GM23338 (cell line): ENCODE results near the gene SNAP47. TPM values are rescaled to one million over a fixed set of nuclear protein-coding genes. Genes with fewer than 3 reads are reported as not detected.

Experiments used
- ATAC-seq: fragments of 200-7000 bp; cut with Tn5 transposase; 3 replicates; pipeline ENCODE4 v1.9.1; 2020
- DNase-seq: peaks from one replicate; pipeline ENCODE4 v3.0.0-alpha.2; 2015; ENCODE audit warnings: low spot score
- H2AFZ ChIP-seq: fragments of 200-600 bp; sonication (generic); 2 replicates; pipeline ENCODE4 v1.8.0; 2016; ENCODE audit warnings: antibody characterized with exemption, mild to moderate bottlenecking, moderate library complexity
- H3F3A ChIP-seq: fragments of 200-600 bp; sonication (generic); replicated peaks from 2 replicates; pipeline ENCODE4 v1.8.0; 2017; ENCODE audit warnings: antibody characterized with exemption, mixed run types, low read depth
- H3K27ac ChIP-seq: fragments of 200-600 bp; sonication (generic); 2 replicates; pipeline ENCODE4 v1.6.1; 2016; ENCODE audit warnings: low read depth
- H3K27me3 ChIP-seq: fragments of 200-600 bp; sonication (generic); 2 replicates; pipeline ENCODE4 v1.8.0; 2016; ENCODE audit warnings: mild to moderate bottlenecking, mixed run types, moderate library complexity; ENCODE audit not compliant: insufficient read depth
- H3K36me3 ChIP-seq: fragments of 200-600 bp; sonication (generic); 2 replicates; pipeline ENCODE4 v1.8.0; 2016; ENCODE audit warnings: mild to moderate bottlenecking; ENCODE audit not compliant: insufficient read depth
- H3K4me1 ChIP-seq: fragments of 200-600 bp; sonication (generic); 2 replicates; pipeline ENCODE4 v1.8.0; 2016; ENCODE audit warnings: mild to moderate bottlenecking, moderate library complexity; ENCODE audit not compliant: insufficient read depth
- H3K4me2 ChIP-seq: fragments of 200-600 bp; sonication (generic); 2 replicates; pipeline ENCODE4 v1.7.1; 2017; ENCODE audit warnings: mixed run types
- H3K4me3 ChIP-seq: fragments of 200-600 bp; sonication (generic); 2 replicates; pipeline ENCODE4 v1.6.1; 2016; ENCODE audit warnings: mixed run types
- H3K79me2 ChIP-seq: fragments of 200-600 bp; sonication (generic); replicated peaks from 2 replicates; pipeline ENCODE4 v1.8.0; 2017; ENCODE audit warnings: mild to moderate bottlenecking; ENCODE audit not compliant: insufficient read depth
- H3K9me2 ChIP-seq: fragments of 200-600 bp; sonication (generic); 2 replicates; pipeline ENCODE4 v1.8.0; 2017; ENCODE audit not compliant: insufficient read depth
- H4K20me1 ChIP-seq: fragments of 200-600 bp; sonication (generic); replicated peaks from 2 replicates; pipeline ENCODE4 v1.8.0; 2017; ENCODE audit warnings: mild to moderate bottlenecking; ENCODE audit not compliant: insufficient read depth
- H3K27ac Mint-ChIP-seq: 2 replicates; pipeline ENCODE4 v1.8.0; 2020; ENCODE audit warnings: inconsistent platforms, mild to moderate bottlenecking, moderate library complexity, mixed read lengths
- H3K27me3 Mint-ChIP-seq: 3 replicates; pipeline ENCODE4 v1.8.0; 2022; ENCODE audit warnings: low read depth, mild to moderate bottlenecking, moderate library complexity, mixed read lengths, inconsistent platforms; ENCODE audit not compliant: insufficient read depth, poor library complexity
- H3K36me3 Mint-ChIP-seq: 3 replicates; pipeline ENCODE4 v1.8.0; 2021; ENCODE audit warnings: low read depth, mild to moderate bottlenecking, inconsistent platforms, moderate library complexity, mixed read lengths
- H3K4me1 Mint-ChIP-seq: 3 replicates; pipeline ENCODE4 v1.8.0; 2020; ENCODE audit warnings: mild to moderate bottlenecking, inconsistent platforms, mixed read lengths
- H3K4me3 Mint-ChIP-seq: 3 replicates; pipeline ENCODE4 v1.8.0; 2021; ENCODE audit warnings: moderate library complexity, mild to moderate bottlenecking, inconsistent platforms, mixed read lengths
- H3K9me3 Mint-ChIP-seq: 3 replicates; pipeline ENCODE4 v1.8.0; 2020; ENCODE audit warnings: moderate library complexity, mild to moderate bottlenecking, inconsistent platforms, mixed read lengths
- CREB1 ChIP-seq: fragments of 250-450 bp; sonication (Bioruptor Pico); IDR thresholded peaks from 2 replicates; pipeline ENCODE4 v1.5.0; 2020; ENCODE audit warnings: low read depth, mild to moderate bottlenecking, moderate library complexity
- EZH2 ChIP-seq: fragments of 200-600 bp; sonication (generic); IDR thresholded peaks from one replicate; pipeline ENCODE4 v1.8.0; 2017; ENCODE audit warnings: antibody characterized with exemption, mild to moderate bottlenecking, low read depth; ENCODE audit not compliant: unreplicated experiment
- EZH2phosphoT487 ChIP-seq: fragments of 200-600 bp; sonication (generic); IDR thresholded peaks from one replicate; pipeline ENCODE4 v1.8.1; 2018; ENCODE audit warnings: antibody characterized with exemption; ENCODE audit not compliant: unreplicated experiment
- JUNB ChIP-seq: IDR thresholded peaks from one replicate; pipeline ENCODE4 v1.6.1; 2016; ENCODE audit warnings: antibody characterized with exemption; ENCODE audit not compliant: unreplicated experiment
- NANOG ChIP-seq: IDR thresholded peaks from 2 replicates; pipeline ENCODE4 v1.6.1; 2016; ENCODE audit warnings: antibody characterized with exemption, borderline replicate concordance
- POLR2AphosphoS5 ChIP-seq: IDR thresholded peaks from 2 replicates; pipeline ENCODE4 v1.6.1; 2016; ENCODE audit warnings: antibody characterized with exemption, low read depth
- REST ChIP-seq: IDR thresholded peaks from one replicate; pipeline ENCODE4 v1.6.1; 2018; ENCODE audit warnings: antibody characterized with exemption; ENCODE audit not compliant: unreplicated experiment
- STAT1 ChIP-seq: IDR thresholded peaks from one replicate; pipeline ENCODE4 v1.6.1; 2016; ENCODE audit warnings: antibody characterized with exemption; ENCODE audit not compliant: unreplicated experiment
- ZNF114 ChIP-seq: fragments of 250-450 bp; sonication (Bioruptor Pico); IDR thresholded peaks from 2 replicates; pipeline ENCODE4 v1.5.0; 2020; ENCODE audit warnings: mild to moderate bottlenecking, moderate library complexity
- ZNF331 ChIP-seq: fragments of 250-450 bp; sonication (Bioruptor Pico); IDR thresholded peaks from 2 replicates; pipeline ENCODE4 v1.5.0; 2020; ENCODE audit warnings: low read depth, mild to moderate bottlenecking, moderate library complexity
- polyA plus RNA-seq: library from polyadenylated mRNA; unstranded; fragments of >200 nt; fragmentation: Nextera tagmentation; extraction: Ambion mirVana; gene quantifications from 2 replicates; pipeline ENCODE4 v1.2.1, GENCODE V29; 2016
- total RNA-seq: library from RNA; depleted of rRNA; stranded (reverse); fragments of >200 nt; shearing (Covaris generic); gene quantifications from 2 replicates; pipeline ENCODE4 v1.2.3, GENCODE V29; 2014
- TF ChIP-seq, protein P1 (sequence below): IDR thresholded peaks from 2 replicates; pipeline ENCODE4 v1.6.1; 2016; ENCODE audit warnings: antibody characterized with exemption
- TF ChIP-seq, protein P2 (sequence below), 2 experiments: fragments of 200-600 bp in 1 of 2; sonication (generic) in 1 of 2; conservative IDR thresholded peaks; 2 replicates each; pipeline versions ENCODE4 v1.5.1 to v1.6.1; 2016 to 2017; ENCODE audit warnings: antibody characterized with exemption in 2 of 2, low read depth in 2 of 2, mild to moderate bottlenecking in 2 of 2, moderate library complexity in 1 of 2
- TF ChIP-seq, protein P3 (sequence below): fragments of 250-450 bp; sonication (Bioruptor Pico); IDR thresholded peaks from 2 replicates; pipeline ENCODE4 v1.5.0; 2020; ENCODE audit warnings: mild to moderate bottlenecking, moderate library complexity

The SNAP47 gene
- total and polyA plus RNA-seq, 2 experiments from 2014 or later: 19.5 to 51.8 TPM

DNA sequence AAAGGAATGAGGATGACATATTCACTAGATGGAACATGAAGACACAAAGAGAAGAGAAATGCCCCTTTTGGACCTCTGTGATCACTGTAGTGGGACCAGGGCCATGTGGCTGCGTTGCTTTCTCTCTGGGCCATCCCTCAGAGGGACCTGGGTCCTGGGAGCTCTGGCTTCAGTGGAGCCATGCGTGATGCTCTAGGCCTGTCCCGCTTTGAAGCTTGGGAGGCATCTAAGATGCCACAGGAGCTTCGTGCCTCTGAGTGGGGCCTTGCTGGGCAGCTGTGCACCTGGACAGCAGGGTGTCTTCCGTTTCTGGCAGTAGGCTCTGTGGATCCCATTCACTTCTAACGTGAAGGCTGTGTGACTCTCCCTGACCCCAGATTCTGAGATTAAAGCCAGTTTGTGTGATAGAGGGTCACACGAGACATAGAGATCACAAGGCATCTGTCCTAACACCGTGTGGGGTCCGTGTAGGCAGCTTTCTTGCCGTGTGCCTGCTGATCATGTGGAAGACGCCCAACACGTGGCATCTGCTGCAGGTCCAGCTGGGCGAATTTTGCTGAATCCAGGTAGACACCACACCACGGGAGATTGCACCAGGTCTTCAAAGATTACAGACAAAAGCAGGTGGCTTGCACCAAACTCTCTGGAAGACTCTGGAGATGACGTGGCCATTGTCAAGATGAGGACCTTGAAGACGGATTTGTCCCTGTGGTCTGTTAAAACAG, 63.0 kb downstream of the SNAP47 start:
- Mint-ChIP-seq H3K4me1 (peaks cover 13% of the 10 kb centered on the region; the same call in 2 of the 3 replicates), H3K36me3 (no peaks in the 10 kb centered on the region), H3K27ac (no peak overlapping the region), H3K4me3 (no peak overlapping the region), H3K27me3 (peaks cover 2% of the 10 kb centered on the region), H3K9me3 (no peaks in the 10 kb centered on the region)
- Histone ChIP-seq H3K36me3 (no peaks in the 10 kb centered on the region), H3K4me1 (peaks cover 14% of the 10 kb centered on the region), H3F3A (no peaks in the 10 kb centered on the region), H3K4me3 (no peak overlapping the region), H3K27me3 (no peaks in the 10 kb centered on the region), H3K79me2 (no peaks in the 10 kb centered on the region), H3K27ac (no peak overlapping the region), H4K20me1 (no peaks in the 10 kb centered on the region; the same call in 1 of the 2 replicates), H3K4me2 (no peak overlapping the region), H3K9me2 (no peaks in the 10 kb centered on the region), H2AFZ (no peak overlapping the region)
- ATAC-seq (no peak), DNase-seq (no peak)
- TF ChIP-seq, protein P1, sequence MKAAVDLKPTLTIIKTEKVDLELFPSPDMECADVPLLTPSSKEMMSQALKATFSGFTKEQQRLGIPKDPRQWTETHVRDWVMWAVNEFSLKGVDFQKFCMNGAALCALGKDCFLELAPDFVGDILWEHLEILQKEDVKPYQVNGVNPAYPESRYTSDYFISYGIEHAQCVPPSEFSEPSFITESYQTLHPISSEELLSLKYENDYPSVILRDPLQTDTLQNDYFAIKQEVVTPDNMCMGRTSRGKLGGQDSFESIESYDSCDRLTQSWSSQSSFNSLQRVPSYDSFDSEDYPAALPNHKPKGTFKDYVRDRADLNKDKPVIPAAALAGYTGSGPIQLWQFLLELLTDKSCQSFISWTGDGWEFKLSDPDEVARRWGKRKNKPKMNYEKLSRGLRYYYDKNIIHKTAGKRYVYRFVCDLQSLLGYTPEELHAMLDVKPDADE: no peak
- no peak for TF ChIP-seq CREB1 (CRISPR knock-in tag)
- no peak for TF ChIP-seq ZNF331 (CRISPR knock-in tag)
- TF ChIP-seq ZNF114: no peak
- no peak for TF ChIP-seq STAT1
- no peak for TF ChIP-seq EZH2
- TF ChIP-seq JUNB: no peak
- TF ChIP-seq, protein P2, sequence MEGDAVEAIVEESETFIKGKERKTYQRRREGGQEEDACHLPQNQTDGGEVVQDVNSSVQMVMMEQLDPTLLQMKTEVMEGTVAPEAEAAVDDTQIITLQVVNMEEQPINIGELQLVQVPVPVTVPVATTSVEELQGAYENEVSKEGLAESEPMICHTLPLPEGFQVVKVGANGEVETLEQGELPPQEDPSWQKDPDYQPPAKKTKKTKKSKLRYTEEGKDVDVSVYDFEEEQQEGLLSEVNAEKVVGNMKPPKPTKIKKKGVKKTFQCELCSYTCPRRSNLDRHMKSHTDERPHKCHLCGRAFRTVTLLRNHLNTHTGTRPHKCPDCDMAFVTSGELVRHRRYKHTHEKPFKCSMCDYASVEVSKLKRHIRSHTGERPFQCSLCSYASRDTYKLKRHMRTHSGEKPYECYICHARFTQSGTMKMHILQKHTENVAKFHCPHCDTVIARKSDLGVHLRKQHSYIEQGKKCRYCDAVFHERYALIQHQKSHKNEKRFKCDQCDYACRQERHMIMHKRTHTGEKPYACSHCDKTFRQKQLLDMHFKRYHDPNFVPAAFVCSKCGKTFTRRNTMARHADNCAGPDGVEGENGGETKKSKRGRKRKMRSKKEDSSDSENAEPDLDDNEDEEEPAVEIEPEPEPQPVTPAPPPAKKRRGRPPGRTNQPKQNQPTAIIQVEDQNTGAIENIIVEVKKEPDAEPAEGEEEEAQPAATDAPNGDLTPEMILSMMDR (conservative IDR thresholded peaks at IDR 0.05; ENCODE audit: low read depth in 2 of 2): no peak
- TF ChIP-seq EZH2phosphoT487: no peak
- TF ChIP-seq, protein P3, sequence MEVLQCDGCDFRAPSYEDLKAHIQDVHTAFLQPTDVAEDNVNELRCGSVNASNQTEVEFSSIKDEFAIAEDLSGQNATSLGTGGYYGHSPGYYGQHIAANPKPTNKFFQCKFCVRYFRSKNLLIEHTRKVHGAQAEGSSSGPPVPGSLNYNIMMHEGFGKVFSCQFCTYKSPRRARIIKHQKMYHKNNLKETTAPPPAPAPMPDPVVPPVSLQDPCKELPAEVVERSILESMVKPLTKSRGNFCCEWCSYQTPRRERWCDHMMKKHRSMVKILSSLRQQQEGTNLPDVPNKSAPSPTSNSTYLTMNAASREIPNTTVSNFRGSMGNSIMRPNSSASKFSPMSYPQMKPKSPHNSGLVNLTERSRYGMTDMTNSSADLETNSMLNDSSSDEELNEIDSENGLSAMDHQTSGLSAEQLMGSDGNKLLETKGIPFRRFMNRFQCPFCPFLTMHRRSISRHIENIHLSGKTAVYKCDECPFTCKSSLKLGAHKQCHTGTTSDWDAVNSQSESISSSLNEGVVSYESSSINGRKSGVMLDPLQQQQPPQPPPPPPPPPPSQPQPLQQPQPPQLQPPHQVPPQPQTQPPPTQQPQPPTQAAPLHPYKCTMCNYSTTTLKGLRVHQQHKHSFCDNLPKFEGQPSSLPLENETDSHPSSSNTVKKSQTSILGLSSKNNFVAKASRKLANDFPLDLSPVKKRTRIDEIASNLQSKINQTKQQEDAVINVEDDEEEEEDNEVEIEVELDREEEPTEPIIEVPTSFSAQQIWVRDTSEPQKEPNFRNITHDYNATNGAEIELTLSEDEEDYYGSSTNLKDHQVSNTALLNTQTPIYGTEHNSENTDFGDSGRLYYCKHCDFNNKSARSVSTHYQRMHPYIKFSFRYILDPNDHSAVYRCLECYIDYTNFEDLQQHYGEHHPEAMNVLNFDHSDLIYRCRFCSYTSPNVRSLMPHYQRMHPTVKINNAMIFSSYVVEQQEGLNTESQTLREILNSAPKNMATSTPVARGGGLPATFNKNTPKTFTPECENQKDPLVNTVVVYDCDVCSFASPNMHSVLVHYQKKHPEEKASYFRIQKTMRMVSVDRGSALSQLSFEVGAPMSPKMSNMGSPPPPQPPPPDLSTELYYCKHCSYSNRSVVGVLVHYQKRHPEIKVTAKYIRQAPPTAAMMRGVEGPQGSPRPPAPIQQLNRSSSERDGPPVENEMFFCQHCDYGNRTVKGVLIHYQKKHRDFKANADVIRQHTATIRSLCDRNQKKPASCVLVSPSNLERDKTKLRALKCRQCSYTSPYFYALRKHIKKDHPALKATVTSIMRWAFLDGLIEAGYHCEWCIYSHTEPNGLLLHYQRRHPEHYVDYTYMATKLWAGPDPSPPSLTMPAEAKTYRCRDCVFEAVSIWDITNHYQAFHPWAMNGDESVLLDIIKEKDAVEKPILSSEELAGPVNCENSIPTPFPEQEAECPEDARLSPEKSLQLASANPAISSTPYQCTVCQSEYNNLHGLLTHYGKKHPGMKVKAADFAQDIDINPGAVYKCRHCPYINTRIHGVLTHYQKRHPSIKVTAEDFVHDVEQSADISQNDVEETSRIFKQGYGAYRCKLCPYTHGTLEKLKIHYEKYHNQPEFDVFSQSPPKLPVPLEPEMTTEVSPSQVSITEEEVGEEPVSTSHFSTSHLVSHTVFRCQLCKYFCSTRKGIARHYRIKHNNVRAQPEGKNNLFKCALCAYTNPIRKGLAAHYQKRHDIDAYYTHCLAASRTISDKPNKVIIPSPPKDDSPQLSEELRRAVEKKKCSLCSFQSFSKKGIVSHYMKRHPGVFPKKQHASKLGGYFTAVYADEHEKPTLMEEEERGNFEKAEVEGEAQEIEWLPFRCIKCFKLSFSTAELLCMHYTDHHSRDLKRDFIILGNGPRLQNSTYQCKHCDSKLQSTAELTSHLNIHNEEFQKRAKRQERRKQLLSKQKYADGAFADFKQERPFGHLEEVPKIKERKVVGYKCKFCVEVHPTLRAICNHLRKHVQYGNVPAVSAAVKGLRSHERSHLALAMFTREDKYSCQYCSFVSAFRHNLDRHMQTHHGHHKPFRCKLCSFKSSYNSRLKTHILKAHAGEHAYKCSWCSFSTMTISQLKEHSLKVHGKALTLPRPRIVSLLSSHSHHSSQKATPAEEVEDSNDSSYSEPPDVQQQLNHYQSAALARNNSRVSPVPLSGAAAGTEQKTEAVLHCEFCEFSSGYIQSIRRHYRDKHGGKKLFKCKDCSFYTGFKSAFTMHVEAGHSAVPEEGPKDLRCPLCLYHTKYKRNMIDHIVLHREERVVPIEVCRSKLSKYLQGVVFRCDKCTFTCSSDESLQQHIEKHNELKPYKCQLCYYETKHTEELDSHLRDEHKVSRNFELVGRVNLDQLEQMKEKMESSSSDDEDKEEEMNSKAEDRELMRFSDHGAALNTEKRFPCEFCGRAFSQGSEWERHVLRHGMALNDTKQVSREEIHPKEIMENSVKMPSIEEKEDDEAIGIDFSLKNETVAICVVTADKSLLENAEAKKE (CRISPR knock-in tag): no peak
- no peak for TF ChIP-seq NANOG
- TF ChIP-seq POLR2AphosphoS5: no peak
- no peak for TF ChIP-seq REST
